ENCODE data around the gene C6orf89.
"Not testable (repeated sequence)": the region's sequence is repeated elsewhere in the genome, so short reads cannot be mapped to it uniquely, and the experiment has no call there.

The C6orf89 gene

GRCh38 chr6:36940027-36940426, 54.3 kb downstream of the C6orf89 start:
- intact Hi-C loops (cut with DNase I), result no loop called here
- DNase-seq, result no peak

GRCh38 chr6:36941561-36941960, 55.8 kb downstream of the C6orf89 start:
- intact Hi-C loops (cut with DNase I); DNase-seq: not testable (repeated sequence)

GRCh38 chr6:36942329-36942728, 56.6 kb downstream of the C6orf89 start:
- intact Hi-C loops (cut with DNase I); DNase-seq: not testable (repeated sequence)

GRCh38 chr6:36944650-36945049, 58.9 kb downstream of the C6orf89 start:
- peak in 1 of 10 donors; percentile 36 for DNase-seq
- intact Hi-C loops (cut with DNase I), result no loop called here

GRCh38 chr6:36945301-36945700, 59.5 kb downstream of the C6orf89 start:
- intact Hi-C loops (cut with DNase I), result no loop called here
- no peak for DNase-seq

- intact Hi-C loops (cut with DNase I), result no loop called here
- peak in 2 of 10 donors; percentile 24 to 52 for DNase-seq
Observed at GRCh38 chr6:36946526-36946925, 60.8 kb downstream of the C6orf89 start.

GRCh38 chr6:36947570-36948351, 62.0 kb downstream of the C6orf89 start:
- intact Hi-C loops (cut with DNase I), result no loop called here
- DNase-seq, result peak in 9 of 10 donors; percentile 54 to 96 (median 75)

- intact Hi-C loops (cut with DNase I), result not testable (repeated sequence)
- DNase-seq, result peak in 1 of 10 donors; percentile 36
Observed at GRCh38 chr6:36949076-36949475, 63.3 kb downstream of the C6orf89 start.

- DNase-seq, result no peak
- intact Hi-C loops (cut with DNase I), result no loop called here
Observed at GRCh38 chr6:36949636-36950035, 63.9 kb downstream of the C6orf89 start.

- no peak for DNase-seq
- intact Hi-C loops (cut with DNase I), result no loop called here
Observed at GRCh38 chr6:36953931-36954261, 68.1 kb downstream of the C6orf89 start.

GRCh38 chr6:36954262-36954931, 68.6 kb downstream of the C6orf89 start, which contains the start of gene PI16:
PI16 (plus strand) TSS chr6:36954738; CDS start chr6:36954761, 23 bp downstream.
- DNase-seq, result peak in 2 of 10 donors; percentile 72
- intact Hi-C loops (cut with DNase I), result no loop called here

- peak in 2 of 10 donors; percentile 72 to 75 for DNase-seq
Observed at GRCh38 chr6:36955136-36955535, 69.4 kb downstream of the C6orf89 start.

GRCh38 chr6:36955671-36956445, 70.1 kb downstream of the C6orf89 start:
- intact Hi-C loops (cut with DNase I), result no loop called here
- DNase-seq, result peak in 2 of 10 donors; percentile 42 to 73

More at GRCh38 chr6:36955136-36955535, 69.4 kb downstream of the C6orf89 start:
- intact Hi-C loops (cut with DNase I), result no loop called here

- no peak for DNase-seq
- intact Hi-C loops (cut with DNase I), result no loop called here
Observed at GRCh38 chr6:36956446-36956820, 70.7 kb downstream of the C6orf89 start.

GRCh38 chr6:36957773-36958271, 72.1 kb downstream of the C6orf89 start:
- peak in 2 of 10 donors; percentile 70 to 78 for DNase-seq
- intact Hi-C loops (cut with DNase I), result no loop called here

- DNase-seq, result peak in 2 of 10 donors; percentile 70 to 75
- intact Hi-C loops (cut with DNase I), result no loop called here
Observed at GRCh38 chr6:36958775-36959554, 73.2 kb downstream of the C6orf89 start.

GRCh38 chr6:36959555-36960250, 74.0 kb downstream of the C6orf89 start:
- intact Hi-C loops (cut with DNase I), result no loop called here

GRCh38 chr6:36961441-36962435, 76.0 kb downstream of the C6orf89 start:
- peak in 2 of 10 donors; percentile 59 to 78 for DNase-seq
- intact Hi-C loops (cut with DNase I), result no loop called here

More at GRCh38 chr6:36959555-36960250, 74.0 kb downstream of the C6orf89 start:
- DNase-seq, result peak in 2 of 10 donors; percentile 62 to 76

Data from posterior cingulate gyrus (tissue), 11 donors.